HCT116 (cell line): ENCODE data around the gene CD164L2. TPM values are rescaled to one million over a fixed set of nuclear protein-coding genes. Genes with fewer than 3 reads are reported as not detected.

Experiments
- ATAC-seq: fragments of 200-7000 bp; cut with Tn5 transposase; 2 replicates; pipeline ENCODE4 v1.9.1; 2020; ENCODE audit warnings: mild to moderate bottlenecking, moderate library complexity
- BruUV-seq: library from RNA; stranded (reverse); fragments of 400-500 nt; replicated peaks from 2 replicates; lab custom pipeline; 2021; lab: Mats Ljungman, UMichigan
- CTCF ChIA-PET: fragments of 300-600 bp; sonication (Branson Sonifier 250); formaldehyde crosslinking; loops from one replicate; lab custom pipeline; 2021; ENCODE audit warnings: antibody characterized with exemption; lab: Charles Lee
- POLR2A ChIA-PET: fragments of 300-600, 350-600 bp; sonication (Branson Sonifier 250); formaldehyde crosslinking; loops from one replicate; lab custom pipeline; 2021; ENCODE audit warnings: antibody characterized with exemption; lab: Charles Lee
- RAD21 ChIA-PET, 2 experiments: fragments of 300-600 bp; sonication (Branson Sonifier 250); formaldehyde crosslinking; loops; one replicate each; lab custom pipeline; 2023; ENCODE audit warnings: low total read pairs in 2 of 2; ENCODE audit not compliant: uncharacterized antibody in 2 of 2, unreplicated experiment in 2 of 2, low non-redundant PET in 1 of 2; lab: Charles Lee
- DNase-seq: peaks from one replicate; pipeline ENCODE4 v3.0.0-alpha.2; 2010; ENCODE audit warnings: low read depth, low spot score
- H2AFZ ChIP-seq: fragments of 200-600 bp; shearing (Covaris generic), sonication (generic); 2 replicates; pipeline ENCODE4 v1.6.1; 2017; ENCODE audit warnings: low read depth, mixed run types, mixed read lengths, antibody characterized with exemption, low read length; ENCODE audit not compliant: poor library complexity, severe bottlenecking
- H3K27ac ChIP-seq: 2 replicates; pipeline ENCODE4 v1.5.1; 2012; ENCODE audit warnings: low read depth, low read length
- H3K27me3 ChIP-seq: fragments of 200-600 bp; sonication (generic); 2 replicates; pipeline ENCODE4 v1.6.1; 2016; ENCODE audit warnings: mixed run types, low read length, mixed read lengths; ENCODE audit not compliant: insufficient read depth
- H3K36me3 ChIP-seq, 2 experiments: fragments of 200-500 bp in 1 of 2; fragments of 200-600 bp in 1 of 2; sonication (Bioruptor generic) in 1 of 2; sonication (generic) in 1 of 2; 2 replicates each; pipeline versions ENCODE4 v1.5.1 to v1.6.1; 2014 to 2016; ENCODE audit warnings: low read length in 2 of 2, inconsistent platforms in 1 of 2, mixed read lengths in 1 of 2, mixed run types in 1 of 2; ENCODE audit not compliant: insufficient read depth in 2 of 2, control insufficient read depth in 1 of 2
- H3K4me1 ChIP-seq, 2 experiments: fragments of 200-600 bp in 1 of 2; sonication (generic) in 1 of 2; 2 replicates each; pipeline versions ENCODE4 v1.5.1 to v1.6.1; 2012 to 2017; ENCODE audit warnings: low read length in 2 of 2, inconsistent platforms in 1 of 2, mild to moderate bottlenecking in 1 of 2, mixed read lengths in 1 of 2, mixed run types in 1 of 2, moderate library complexity in 1 of 2; ENCODE audit not compliant: insufficient read depth in 2 of 2, control insufficient read depth in 1 of 2
- H3K4me2 ChIP-seq: fragments of 200-600 bp; sonication (generic); 2 replicates; pipeline ENCODE4 v1.6.1; 2017; ENCODE audit warnings: mixed run types, low read length, mixed read lengths
- H3K4me3 ChIP-seq, 2 experiments: fragments of 200-600 bp in 1 of 2; sonication (generic) in 1 of 2; replicated peaks in 1 of 2; 2 replicates each; pipeline ENCODE4 v1.5.1; 2011 to 2016; ENCODE audit warnings: low read length in 2 of 2, control low read depth in 1 of 2, low read depth in 1 of 2, mild to moderate bottlenecking in 1 of 2, mixed read lengths in 1 of 2, mixed run types in 1 of 2
- H3K79me2 ChIP-seq: fragments of 200-600 bp; sonication (generic); 2 replicates; pipeline ENCODE4 v1.6.1; 2017; ENCODE audit warnings: mild to moderate bottlenecking, mixed run types, low read length, moderate library complexity, mixed read lengths; ENCODE audit not compliant: insufficient read depth
- H3K9ac ChIP-seq: fragments of 200-600 bp; sonication (generic); 2 replicates; pipeline ENCODE4 v1.6.1; 2016; ENCODE audit warnings: low read length, mixed read lengths
- H3K9me2 ChIP-seq: fragments of 200-600 bp; sonication (generic), shearing (Covaris generic); 2 replicates; pipeline ENCODE4 v1.6.1; 2017; ENCODE audit warnings: mixed run types, mild to moderate bottlenecking, moderate library complexity; ENCODE audit not compliant: insufficient read depth
- H3K9me3 ChIP-seq, 2 experiments: fragments of 200-500 bp in 1 of 2; fragments of 200-600 bp in 1 of 2; sonication (Bioruptor generic) in 1 of 2; sonication (generic) in 1 of 2; 2 replicates each; pipeline ENCODE4 v1.6.1; 2014 to 2017; ENCODE audit warnings: low read length in 2 of 2, mixed read lengths in 2 of 2, inconsistent platforms in 1 of 2, low read depth in 1 of 2, mild to moderate bottlenecking in 1 of 2, mixed run types in 1 of 2, moderate library complexity in 1 of 2; ENCODE audit not compliant: control insufficient read depth in 1 of 2, insufficient read depth in 1 of 2
- H4K20me1 ChIP-seq: fragments of 200-600 bp; sonication (generic), shearing (Covaris generic); 2 replicates; pipeline ENCODE4 v1.6.1; 2017; ENCODE audit warnings: mixed run types, mild to moderate bottlenecking, moderate library complexity; ENCODE audit not compliant: insufficient read depth
- CTCF ChIP-seq, 3 experiments: fragments of 200-600 bp in 1 of 3; sonication (generic) in 1 of 3; IDR thresholded peaks in 2 of 3; conservative IDR thresholded peaks in 1 of 3; 2 replicates each; pipeline ENCODE4 v1.5.1; 2012 to 2017; ENCODE audit warnings: low read depth in 2 of 3, low read length in 2 of 3, antibody characterized with exemption in 1 of 3, borderline replicate concordance in 1 of 3, control low read depth in 1 of 3, mild to moderate bottlenecking in 1 of 3, mixed read lengths in 1 of 3, mixed run types in 1 of 3, moderate library complexity in 1 of 3; ENCODE audit not compliant: insufficient read depth in 1 of 3
- ELF1 ChIP-seq: IDR thresholded peaks from 2 replicates; pipeline ENCODE4 v1.6.1; 2012; ENCODE audit warnings: low read depth, borderline replicate concordance
- RAD21 ChIP-seq: IDR thresholded peaks from 2 replicates; pipeline ENCODE4 v1.6.1; 2012; ENCODE audit warnings: low read depth, mild to moderate bottlenecking
- TCF7L2 ChIP-seq: IDR thresholded peaks from 2 replicates; pipeline ENCODE4 v1.7.0; 2011; ENCODE audit warnings: borderline replicate concordance, inconsistent platforms; ENCODE audit not compliant: insufficient read depth, insufficient read length; ENCODE audit errors: extremely low read depth
- ZFX ChIP-seq: fragments of 450-650 bp; IDR thresholded peaks from 2 replicates; pipeline ENCODE4 v1.6.1; 2017
- intact Hi-C: fragments of 100-400 bp; cut with micrococcal nuclease; formaldehyde crosslinking; loops from 2 replicates; pipeline ENCODE4 v1.10.0; 2022
- total RNA-seq: library from RNA; stranded (reverse); gene quantifications from one replicate; pipeline ENCODE4 v1.2.1, GENCODE V29; 2021; ENCODE audit not compliant: unreplicated experiment

Gene CD164L2
- total RNA-seq, 1 experiment from 2014 or later: 11.6 TPM

- TF ChIP-seq CTCF (IDR thresholded peaks at IDR 0.05 in 2 of 3, conservative IDR thresholded peaks at IDR 0.05 in 1 of 3; ENCODE audit: borderline replicate concordance in 1 of 3, insufficient read depth in 1 of 3, low read depth in 2 of 3, low read length in 2 of 3) (peak in 2 of 3 experiments; percentile 35 to 47; a peak in 4 of 6 replicates), TCF7L2 (no peak), RAD21 (0 out of 2 replicates have a peak, but pooled peaks have one; percentile 21), ZFX (peak; percentile 46; the same call in 1 of the 2 replicates), ELF1 (no peak)
- Histone ChIP-seq H3K4me1 (peaks cover 17 to 43% of the 10 kb centered on the region in 2 experiments), H2AFZ (no peak overlapping the region), H3K9me2 (no peaks in the 10 kb centered on the region), H3K9me3 (no peaks in the 10 kb centered on the region), H3K4me2 (peak overlapping the region; percentile 86), H3K9ac (peak overlapping the region; percentile 100), H3K79me2 (peaks cover 25% of the 10 kb centered on the region), H4K20me1 (no peaks in the 10 kb centered on the region), H3K4me3 (peak overlapping the region; percentile 96 to 99), H3K27ac (peak overlapping the region; percentile 88), H3K36me3 (peaks cover 0 to 12% of the 10 kb centered on the region in 2 experiments; a peak in 1 of 4 replicates), H3K27me3 (no peaks in the 10 kb centered on the region)
- ChIA-PET CTCF (interaction anchor here (0.6 to 3.3 kb wide), 6 partner anchors 20 to 269 kb away, joined by 3 to 21 read pairs (median 3); no protein-coding TSS in a partner anchor), RAD21 (interaction anchor here in 1 of 2 experiments (0.6 kb wide), 2 partner anchors 49 to 55 kb away, joined by 3 to 5 read pairs; no protein-coding TSS in a partner anchor), POLR2A (interaction anchor here (0.7 kb wide), 1 partner anchor 27 kb away, joined by 5 read pairs; no protein-coding TSS in a partner anchor)
- intact Hi-C loops: loop anchor here (2.0 kb wide), 1 partner anchor 348 kb away; no protein-coding TSS in a partner anchor
- ATAC-seq (peak; percentile 33), DNase-seq (no peak)
- BruUV-seq: TSS peak; percentile 69
Observed at GRCh38 chr1:27392778-27393635, 9.9 kb upstream of the CD164L2 start.
